HFF-Myc (cell line): ENCODE data around the gene PTPRT.

Experiments used
- DNase-seq: peaks from one replicate; pipeline ENCODE4 v3.0.0-alpha.2; 2011; ENCODE audit warnings: low read depth; ENCODE audit errors: extremely low read depth
- H3K4me3 ChIP-seq: replicated peaks from 2 replicates; pipeline ENCODE4 v1.5.1; 2011; ENCODE audit warnings: low read depth, mild to moderate bottlenecking, control low read depth, low read length
- CTCF ChIP-seq: IDR thresholded peaks from 2 replicates; pipeline ENCODE4 v1.5.1; 2012; ENCODE audit warnings: mild to moderate bottlenecking, low read depth, low read length, control low read depth; ENCODE audit errors: missing control alignments

Gene PTPRT

GRCh38 chr20:43229696-43230095, 40.0 kb upstream of the PTPRT start:
- no peak for TF ChIP-seq CTCF
- no peak for DNase-seq
- H3K4me3 ChIP-seq: no peak overlapping the region

GRCh38 chr20:43220612-43221011, 30.9 kb upstream of the PTPRT start:
- no peak overlapping the region for H3K4me3 ChIP-seq
- TF ChIP-seq CTCF: no peak
- no peak for DNase-seq

- no peak for TF ChIP-seq CTCF
- DNase-seq: no peak
- no peak overlapping the region for H3K4me3 ChIP-seq
Measured at GRCh38 chr20:43210901-43211300, 21.2 kb upstream of the PTPRT start.

- no peak for TF ChIP-seq CTCF
- no peak overlapping the region for H3K4me3 ChIP-seq
- no peak for DNase-seq
Measured at GRCh38 chr20:43209831-43210230, 20.1 kb upstream of the PTPRT start.

GRCh38 chr20:43205699-43206098, 16.0 kb upstream of the PTPRT start:
- H3K4me3 ChIP-seq: no peak overlapping the region
- DNase-seq: no peak
- no peak for TF ChIP-seq CTCF

- H3K4me3 ChIP-seq: no peak overlapping the region
- no peak for DNase-seq
- TF ChIP-seq CTCF: no peak
Measured at GRCh38 chr20:43202100-43202499, 12.4 kb upstream of the PTPRT start.

- no peak for TF ChIP-seq CTCF
- no peak for DNase-seq
- H3K4me3 ChIP-seq: no peak overlapping the region
Measured at GRCh38 chr20:43198607-43199006, 8.9 kb upstream of the PTPRT start.
